LNCAP (cell line): ENCODE results near the gene TBXAS1.

Source experiments
- TF ChIP-seq, protein P1 (sequence below): fragments of 450-650 bp; IDR thresholded peaks from 2 replicates; pipeline ENCODE4 v1.5.1; 2017; ENCODE audit warnings: mild to moderate bottlenecking

Gene TBXAS1

DNA sequence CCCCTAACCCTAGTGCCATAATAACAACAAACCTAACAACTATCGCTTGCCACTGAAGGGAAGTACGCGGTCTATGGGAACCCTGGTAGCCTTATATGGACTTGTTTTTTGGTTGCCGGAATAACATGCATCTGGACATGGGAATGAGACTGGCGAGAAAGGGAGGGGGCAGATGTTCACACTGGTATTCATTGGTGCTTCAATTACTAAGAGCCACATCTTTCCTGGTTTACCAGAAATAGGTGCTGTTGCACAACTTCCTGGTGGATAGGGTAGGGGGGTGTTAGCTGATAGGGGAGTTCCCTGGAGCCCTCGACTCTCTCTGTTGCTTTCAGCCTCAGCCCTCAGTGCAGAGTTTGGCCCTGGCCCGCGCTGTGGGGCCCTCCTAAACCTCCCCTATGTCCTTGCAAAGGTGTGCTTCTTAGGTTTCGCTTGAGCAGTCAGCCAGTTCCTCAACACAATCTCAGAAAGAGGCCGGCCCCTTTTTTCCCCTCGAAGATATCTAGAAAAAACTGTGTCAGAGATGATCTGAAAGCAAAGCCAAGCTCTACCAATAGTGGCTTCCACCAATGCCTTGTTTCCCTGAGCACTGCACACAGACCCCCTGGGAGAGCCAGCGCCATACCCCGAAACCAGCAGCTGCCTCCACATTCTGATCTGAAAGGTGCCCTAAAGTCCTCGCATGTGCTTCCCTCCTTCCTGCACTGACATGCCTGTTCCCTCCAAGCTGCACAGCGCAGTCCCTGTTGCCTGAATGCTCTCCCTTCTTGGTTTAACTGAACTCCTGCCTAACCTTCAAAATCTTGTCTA lies 13.5 kb downstream of the TBXAS1 start:
- TF ChIP-seq, protein P1, sequence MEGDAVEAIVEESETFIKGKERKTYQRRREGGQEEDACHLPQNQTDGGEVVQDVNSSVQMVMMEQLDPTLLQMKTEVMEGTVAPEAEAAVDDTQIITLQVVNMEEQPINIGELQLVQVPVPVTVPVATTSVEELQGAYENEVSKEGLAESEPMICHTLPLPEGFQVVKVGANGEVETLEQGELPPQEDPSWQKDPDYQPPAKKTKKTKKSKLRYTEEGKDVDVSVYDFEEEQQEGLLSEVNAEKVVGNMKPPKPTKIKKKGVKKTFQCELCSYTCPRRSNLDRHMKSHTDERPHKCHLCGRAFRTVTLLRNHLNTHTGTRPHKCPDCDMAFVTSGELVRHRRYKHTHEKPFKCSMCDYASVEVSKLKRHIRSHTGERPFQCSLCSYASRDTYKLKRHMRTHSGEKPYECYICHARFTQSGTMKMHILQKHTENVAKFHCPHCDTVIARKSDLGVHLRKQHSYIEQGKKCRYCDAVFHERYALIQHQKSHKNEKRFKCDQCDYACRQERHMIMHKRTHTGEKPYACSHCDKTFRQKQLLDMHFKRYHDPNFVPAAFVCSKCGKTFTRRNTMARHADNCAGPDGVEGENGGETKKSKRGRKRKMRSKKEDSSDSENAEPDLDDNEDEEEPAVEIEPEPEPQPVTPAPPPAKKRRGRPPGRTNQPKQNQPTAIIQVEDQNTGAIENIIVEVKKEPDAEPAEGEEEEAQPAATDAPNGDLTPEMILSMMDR = no peak

DNA sequence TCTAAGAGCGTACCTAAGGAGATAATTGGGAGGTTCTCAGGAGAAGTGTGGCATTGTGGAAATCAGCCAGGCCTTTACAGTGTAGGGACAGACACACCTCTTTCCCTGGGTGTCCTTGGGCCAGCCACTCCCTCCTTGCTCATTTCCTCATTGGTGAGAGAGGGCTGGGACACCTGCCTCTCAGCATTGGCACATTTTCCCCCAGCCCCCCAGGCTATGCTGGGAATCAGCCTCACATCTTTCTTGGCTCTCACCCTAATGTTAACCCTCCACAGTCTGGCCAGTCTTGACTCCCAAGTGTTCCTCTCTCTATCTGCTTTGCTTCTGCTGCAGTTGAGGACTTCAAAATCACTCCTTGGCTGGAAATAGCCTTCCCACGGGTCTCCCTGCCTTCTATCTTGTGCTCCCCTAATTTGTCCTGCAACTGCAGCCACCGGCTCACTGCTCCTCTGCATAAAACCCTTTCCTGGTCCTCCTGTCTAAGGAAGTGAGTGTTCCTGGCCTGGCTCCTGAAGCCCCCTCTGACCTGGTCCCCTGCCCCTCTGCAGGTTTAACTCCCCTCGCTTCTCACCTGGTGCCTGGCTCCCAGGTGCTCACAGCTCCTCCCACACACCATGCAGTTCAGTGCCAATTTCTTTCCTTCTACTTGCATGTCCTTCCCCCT lies 15.8 kb downstream of the TBXAS1 start:
- TF ChIP-seq, protein P1 = no peak

DNA sequence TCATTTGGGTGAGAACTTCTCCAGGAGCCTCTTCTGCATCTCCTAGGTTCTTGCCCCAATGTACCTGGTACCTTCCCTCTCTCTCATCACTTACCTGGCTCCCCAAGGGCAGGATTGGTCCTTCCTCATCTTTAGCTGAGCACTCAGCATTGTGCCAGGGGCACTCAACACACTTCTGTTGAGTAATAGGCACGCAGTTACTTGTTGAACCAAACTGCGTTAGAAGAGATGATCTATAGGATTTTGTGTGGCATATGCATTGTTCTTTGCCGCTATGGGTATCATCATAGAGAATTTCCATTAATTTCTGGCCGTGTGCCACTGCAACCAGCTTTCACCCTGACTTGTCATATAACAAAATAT lies 16.4 kb downstream of the TBXAS1 start:
- TF ChIP-seq, protein P1 = no peak

DNA sequence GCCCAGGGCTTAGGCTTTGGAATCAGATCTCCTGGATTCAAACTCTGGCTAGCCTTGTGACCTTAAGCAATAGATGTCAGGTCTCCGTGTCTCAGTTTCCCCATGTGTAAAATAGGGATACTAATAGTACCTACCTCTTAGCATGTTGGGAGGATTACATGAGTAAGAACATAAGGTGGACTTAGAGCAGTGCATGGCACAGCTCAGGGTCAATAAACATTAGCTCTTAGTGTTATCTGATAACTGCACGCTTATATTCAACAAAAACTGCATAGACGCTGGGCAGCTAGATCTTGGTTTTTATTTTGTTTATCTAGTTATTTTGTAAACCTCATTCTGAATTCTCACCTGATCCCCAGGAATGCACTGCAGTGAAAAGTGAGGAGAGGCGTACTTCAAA lies 17.2 kb downstream of the TBXAS1 start:
- TF ChIP-seq, protein P1 = no peak

DNA sequence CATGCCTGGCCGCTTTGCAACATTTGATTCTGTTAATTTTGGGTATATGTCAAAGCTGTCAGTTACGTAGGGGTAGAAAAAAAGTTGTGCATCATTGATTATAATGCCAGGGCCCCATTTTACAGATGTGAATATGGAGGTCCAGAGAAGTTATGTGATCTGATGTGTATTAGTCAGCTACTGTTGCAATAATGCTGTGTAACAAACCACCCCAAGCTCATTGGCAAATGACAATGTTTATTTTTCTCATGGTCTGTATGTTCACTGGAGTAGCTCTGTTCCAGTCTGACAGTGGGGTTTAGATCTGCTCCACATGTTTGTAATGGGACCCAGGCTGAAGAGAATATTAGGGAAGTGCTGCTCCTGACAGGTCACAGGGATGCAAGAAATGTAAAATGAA lies 19.2 kb downstream of the TBXAS1 start:
- TF ChIP-seq, protein P1 = no peak

DNA sequence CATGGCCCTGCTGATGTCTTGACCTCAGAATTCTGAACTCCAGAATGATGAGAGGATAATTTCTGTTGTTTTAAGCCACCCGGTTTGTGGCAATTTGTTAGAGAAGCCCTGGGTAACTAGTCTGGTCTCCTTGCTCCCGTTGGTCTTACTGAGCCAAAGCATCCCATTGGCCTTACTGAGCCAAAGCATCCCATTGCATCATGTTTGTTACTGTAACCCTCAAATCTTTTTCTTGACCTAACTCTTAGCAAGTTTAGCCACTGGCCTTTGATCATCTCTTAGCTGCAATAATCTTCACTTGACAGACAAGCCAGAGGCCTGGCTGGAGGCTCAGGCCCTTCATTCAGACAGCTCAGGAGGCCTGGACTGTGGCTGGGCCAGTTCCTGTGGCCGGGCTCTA lies 21.8 kb downstream of the TBXAS1 start:
- TF ChIP-seq, protein P1 = no peak

DNA sequence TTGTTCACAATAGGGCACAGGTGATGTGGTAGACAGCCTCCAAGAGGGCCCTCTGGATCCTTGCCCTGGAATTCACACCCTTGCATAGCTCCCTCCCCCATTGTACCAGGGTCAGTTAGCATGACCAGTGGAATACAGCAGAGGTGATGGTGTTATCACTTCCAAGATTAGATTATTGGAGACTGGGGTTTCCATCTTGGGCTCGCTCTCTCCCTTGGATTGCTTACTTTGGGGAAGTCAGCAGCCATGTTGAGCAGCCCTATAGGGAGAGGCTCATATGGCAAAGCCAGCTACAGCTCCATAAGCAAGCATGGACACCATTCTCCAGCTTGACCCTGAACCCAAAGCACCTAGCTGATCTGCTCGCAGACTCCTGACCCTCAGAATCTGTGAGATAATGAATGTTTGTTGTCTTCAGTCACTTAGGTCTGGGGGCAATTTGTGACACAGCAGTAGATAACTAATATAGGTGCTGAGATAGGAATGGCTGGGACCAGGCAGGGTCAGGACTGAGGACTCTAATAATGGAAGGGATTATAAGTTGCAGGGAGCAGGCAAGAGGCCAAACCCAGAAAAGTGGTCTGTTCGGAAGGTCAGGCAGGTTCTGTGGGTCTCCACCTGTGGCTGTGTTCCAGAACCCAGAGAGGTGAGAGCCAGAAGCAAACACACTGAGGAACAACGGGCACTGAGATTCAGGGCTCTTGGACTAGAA lies 22.9 kb downstream of the TBXAS1 start:
- TF ChIP-seq, protein P1 = no peak
